K562 (cell line): ENCODE measurements around the gene ADGRD1. TPM values are rescaled to one million over a fixed set of nuclear protein-coding genes. Genes with fewer than 3 reads are reported as not detected.

Experiments used
- CAMTA2 ChIP-seq: fragments of 250-450 bp; sonication (Bioruptor Pico); conservative IDR thresholded peaks from 2 replicates; pipeline ENCODE4 v1.5.1; 2022
- FOS ChIP-seq: IDR thresholded peaks from 3 replicates; pipeline ENCODE4 v1.6.1; 2011; ENCODE audit not compliant: insufficient read length; ENCODE audit errors: extremely low read depth
- MCM3 ChIP-seq: fragments of 450-650 bp; IDR thresholded peaks from 2 replicates; pipeline ENCODE4 v1.6.1; 2016
- NUFIP1 ChIP-seq: fragments of 450-650 bp; IDR thresholded peaks from 2 replicates; pipeline ENCODE4 v1.6.1; 2018; ENCODE audit not compliant: partially characterized antibody
- RCOR1 ChIP-seq, 2 experiments: IDR thresholded peaks; 2 replicates each; pipeline ENCODE4 v1.6.1; 2012; ENCODE audit warnings: low read depth in 2 of 2, low read length in 2 of 2, borderline replicate concordance in 1 of 2, improper control_type of control experiment in 1 of 2
- RHOXF2B ChIP-seq: fragments of 250-450 bp; sonication (Bioruptor Pico); conservative IDR thresholded peaks from 2 replicates; pipeline ENCODE4 v1.5.1; 2021
- THRA ChIP-seq: fragments of 450-650 bp; IDR thresholded peaks from 2 replicates; pipeline ENCODE4 v1.6.1; 2017; ENCODE audit warnings: mild to moderate bottlenecking, moderate library complexity
- ZNF561 ChIP-seq: fragments of 450-650 bp; formaldehyde crosslinking; conservative IDR thresholded peaks from 2 replicates; pipeline ENCODE4 v1.4.0; 2020; ENCODE audit warnings: mild to moderate bottlenecking, moderate library complexity
- polyA plus RNA-seq, 8 experiments: library from polyadenylated mRNA; depleted of rRNA in 4 of 8; stranded (reverse) in 5 of 8; unstranded in 3 of 8; fragments of >200 nt; fragmentation: Nextera tagmentation in 2 of 8; fragmentation: Illumina TruSeq in 1 of 8; extraction: Ambion mirVana in 2 of 8; extraction: Trizol in 1 of 8; gene quantifications; 2 replicates each; pipeline versions ENCODE4 v1.2.1 to v1.2.3, GENCODE V29; 2011 to 2014; ENCODE audit warnings: inconsistent platforms in 1 of 8, missing spikeins in 1 of 8
- total RNA-seq, 7 experiments: library from RNA; depleted of rRNA in 6 of 7; stranded (reverse); fragments of >200 nt in 6 of 7; fragmentation: Illumina TruSeq in 2 of 7; extraction: Trizol in 2 of 7; gene quantifications; 2 replicates each; pipeline versions ENCODE4 v1.2.1 to v1.2.3, GENCODE V29; 2011 to 2021; ENCODE audit warnings: low replicate concordance in 1 of 7
- TF ChIP-seq, protein P1 (sequence below): fragments of 450-650 bp; IDR thresholded peaks from 2 replicates; pipeline ENCODE4 v1.6.1; 2016; ENCODE audit warnings: missing biosample characterization, missing genetic modification characterization

The ADGRD1 gene
- total and polyA plus RNA-seq, 9 of the 15 experiments (the other 6 are each of a cell fraction or from before 2014, with no cell fraction given): 1.7 to 11.7 (median 3.3) TPM

GRCh38 chr12:131093971-131094830 is 140.5 kb downstream of the ADGRD1 start (continued):
- TF ChIP-seq FOS (no peak), NUFIP1 (no peak), RHOXF2B (CRISPR knock-in tag) (no peak), RCOR1 (IDR thresholded peaks at IDR 0.05; ENCODE audit: borderline replicate concordance in 1 of 2, low read depth in 2 of 2, low read length in 2 of 2) (no peak), CAMTA2 (no peak), MCM3 (no peak), THRA (no peak), ZNF561 (no peak)
- TF ChIP-seq, protein P1, sequence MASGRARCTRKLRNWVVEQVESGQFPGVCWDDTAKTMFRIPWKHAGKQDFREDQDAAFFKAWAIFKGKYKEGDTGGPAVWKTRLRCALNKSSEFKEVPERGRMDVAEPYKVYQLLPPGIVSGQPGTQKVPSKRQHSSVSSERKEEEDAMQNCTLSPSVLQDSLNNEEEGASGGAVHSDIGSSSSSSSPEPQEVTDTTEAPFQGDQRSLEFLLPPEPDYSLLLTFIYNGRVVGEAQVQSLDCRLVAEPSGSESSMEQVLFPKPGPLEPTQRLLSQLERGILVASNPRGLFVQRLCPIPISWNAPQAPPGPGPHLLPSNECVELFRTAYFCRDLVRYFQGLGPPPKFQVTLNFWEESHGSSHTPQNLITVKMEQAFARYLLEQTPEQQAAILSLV (tag): no peak
